SU-DHL-6 (cell line): ENCODE results near the gene SLC17A7.

Experiments
- EZH2phosphoT487 ChIP-seq: fragments of 200-600 bp; sonication (generic), shearing (Covaris generic); conservative IDR thresholded peaks from 2 replicates; pipeline ENCODE4 v1.6.1; 2018; ENCODE audit warnings: mild to moderate bottlenecking, antibody characterized with exemption, low read length, moderate library complexity, mixed read lengths
- TF ChIP-seq, protein P1 (sequence below): fragments of 200-600 bp; sonication (generic); IDR thresholded peaks from one replicate; pipeline ENCODE4 v1.5.1; 2017; ENCODE audit warnings: antibody characterized with exemption, mild to moderate bottlenecking, low read length, moderate library complexity; ENCODE audit not compliant: insufficient read depth, poor library complexity, severe bottlenecking

DNA sequence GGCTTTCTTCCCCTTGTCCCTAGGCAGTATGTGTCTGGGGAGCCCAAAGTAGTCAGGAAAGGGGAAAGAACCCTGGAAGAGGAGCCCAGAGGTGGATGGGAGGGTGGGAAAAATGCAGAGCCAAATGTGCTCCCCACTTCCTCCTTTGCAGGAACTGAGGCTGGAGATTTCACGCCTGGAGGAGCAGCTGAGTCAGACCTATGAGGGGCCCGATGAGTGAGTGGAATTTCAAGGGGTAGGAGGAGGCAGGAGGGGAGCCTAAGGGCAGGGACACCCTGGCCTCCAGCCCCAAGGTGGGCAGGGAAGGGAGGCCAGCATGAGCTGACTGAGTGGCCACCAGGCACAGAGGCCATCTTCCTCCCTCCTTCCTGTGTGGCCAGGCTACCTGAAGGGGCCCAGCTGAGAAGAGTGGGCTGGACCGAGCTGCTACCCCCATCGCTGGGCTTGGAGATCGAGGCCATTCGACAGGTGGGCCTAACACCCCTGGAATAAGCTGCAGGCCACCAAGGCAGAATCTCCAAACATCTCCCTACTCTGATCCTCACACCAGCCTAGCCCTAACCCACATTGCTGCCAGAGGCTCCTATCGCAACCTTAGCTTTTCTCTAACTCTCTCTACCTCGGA lies 32.4 kb downstream of the SLC17A7 start:
- TF ChIP-seq, protein P1, sequence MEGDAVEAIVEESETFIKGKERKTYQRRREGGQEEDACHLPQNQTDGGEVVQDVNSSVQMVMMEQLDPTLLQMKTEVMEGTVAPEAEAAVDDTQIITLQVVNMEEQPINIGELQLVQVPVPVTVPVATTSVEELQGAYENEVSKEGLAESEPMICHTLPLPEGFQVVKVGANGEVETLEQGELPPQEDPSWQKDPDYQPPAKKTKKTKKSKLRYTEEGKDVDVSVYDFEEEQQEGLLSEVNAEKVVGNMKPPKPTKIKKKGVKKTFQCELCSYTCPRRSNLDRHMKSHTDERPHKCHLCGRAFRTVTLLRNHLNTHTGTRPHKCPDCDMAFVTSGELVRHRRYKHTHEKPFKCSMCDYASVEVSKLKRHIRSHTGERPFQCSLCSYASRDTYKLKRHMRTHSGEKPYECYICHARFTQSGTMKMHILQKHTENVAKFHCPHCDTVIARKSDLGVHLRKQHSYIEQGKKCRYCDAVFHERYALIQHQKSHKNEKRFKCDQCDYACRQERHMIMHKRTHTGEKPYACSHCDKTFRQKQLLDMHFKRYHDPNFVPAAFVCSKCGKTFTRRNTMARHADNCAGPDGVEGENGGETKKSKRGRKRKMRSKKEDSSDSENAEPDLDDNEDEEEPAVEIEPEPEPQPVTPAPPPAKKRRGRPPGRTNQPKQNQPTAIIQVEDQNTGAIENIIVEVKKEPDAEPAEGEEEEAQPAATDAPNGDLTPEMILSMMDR, result no peak
- TF ChIP-seq EZH2phosphoT487, result no peak
